NOMO-1 treated with dmso at 0.1 percent for 144 hours (cell line): Measurements from ENCODE around the gene PIH1D1.

ENCODE experiments used
- DNase-seq: peaks from one replicate; lab custom pipeline; 2025; ENCODE audit not compliant: unreplicated experiment; lab: John Stamatoyannopoulos, UW

The PIH1D1 gene

DNA sequence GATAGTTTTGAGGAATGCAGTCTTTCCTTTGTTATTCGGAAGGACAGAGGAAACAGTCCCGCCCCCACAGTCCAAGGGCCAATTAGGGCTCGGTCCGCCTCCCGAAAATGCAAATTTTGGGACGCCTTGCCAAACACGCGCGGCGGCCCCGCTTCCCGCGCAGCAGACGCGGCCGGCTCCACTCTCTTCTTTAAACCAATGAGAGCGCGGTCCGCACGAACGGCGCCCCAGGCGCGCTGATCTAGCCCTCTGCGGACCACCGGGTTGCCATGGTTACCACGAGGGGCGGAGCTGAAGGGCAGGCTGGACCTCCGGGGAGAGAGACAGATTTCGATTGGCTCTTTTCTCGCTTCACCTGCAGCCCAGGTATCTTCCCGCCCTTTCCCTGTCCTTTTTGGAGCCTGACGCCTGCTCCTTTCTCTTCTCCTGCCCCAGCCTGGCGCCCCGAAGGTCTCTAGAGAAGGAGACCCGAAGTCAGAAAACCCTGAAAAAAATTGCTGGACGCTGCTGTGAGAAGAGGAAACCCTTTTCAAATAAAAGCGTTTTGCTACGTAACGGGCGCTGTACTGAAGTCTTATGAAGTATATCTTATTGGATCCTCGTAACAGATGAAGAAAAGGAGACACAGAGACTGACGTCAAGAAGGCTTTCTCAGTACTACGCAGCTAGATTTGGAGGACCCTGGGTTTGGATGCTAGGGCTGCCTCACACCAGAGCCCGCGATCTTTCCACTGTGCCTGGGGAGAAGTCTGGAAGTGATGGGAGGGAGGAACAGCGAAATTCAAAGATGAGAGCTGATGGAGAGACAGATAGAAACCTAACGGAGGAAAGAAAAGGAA lies 30.4 kb downstream of the PIH1D1 start:
- peak; percentile 48 for DNase-seq

DNA sequence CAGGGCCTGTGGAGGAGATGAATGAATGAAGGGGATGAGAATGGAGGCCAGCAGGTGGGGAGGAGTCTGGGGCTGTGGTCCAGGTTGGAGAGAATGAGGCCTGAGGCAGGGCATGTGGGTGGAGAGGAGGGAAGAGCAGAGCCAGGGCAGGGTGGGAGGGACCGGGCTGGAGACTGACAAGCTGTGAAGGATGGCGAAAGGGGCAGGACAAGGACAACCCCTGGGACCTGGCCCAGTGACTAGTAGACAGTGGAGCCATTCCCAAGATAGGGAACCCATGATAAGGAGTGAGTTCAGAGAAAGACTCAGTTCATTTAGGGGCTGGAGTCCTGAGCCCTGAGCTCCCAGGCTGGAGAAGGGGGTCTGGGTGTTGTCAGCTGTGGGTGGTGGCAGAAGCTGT lies 31.4 kb downstream of the PIH1D1 start:
- DNase-seq, result no peak

DNA sequence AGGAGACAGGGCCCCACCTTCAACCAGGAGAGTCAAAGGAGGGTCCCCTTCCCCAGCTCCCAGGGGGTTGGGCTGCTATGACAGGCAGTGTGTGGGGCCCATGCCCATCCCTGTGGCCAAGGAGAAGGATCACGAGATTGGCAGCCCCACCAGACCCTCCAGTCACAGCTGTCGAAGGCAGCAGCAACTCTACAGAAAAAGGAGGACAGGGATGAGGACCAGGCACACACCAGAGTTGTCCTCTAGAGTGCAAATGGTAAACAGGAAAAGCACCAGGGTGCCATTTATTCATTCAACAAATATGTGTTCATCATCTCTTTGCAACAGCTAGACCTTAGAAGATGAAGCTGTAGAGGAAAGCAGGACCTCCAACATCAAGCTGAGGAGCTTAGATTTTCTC lies 32.4 kb downstream of the PIH1D1 start:
- DNase-seq, result no peak

DNA sequence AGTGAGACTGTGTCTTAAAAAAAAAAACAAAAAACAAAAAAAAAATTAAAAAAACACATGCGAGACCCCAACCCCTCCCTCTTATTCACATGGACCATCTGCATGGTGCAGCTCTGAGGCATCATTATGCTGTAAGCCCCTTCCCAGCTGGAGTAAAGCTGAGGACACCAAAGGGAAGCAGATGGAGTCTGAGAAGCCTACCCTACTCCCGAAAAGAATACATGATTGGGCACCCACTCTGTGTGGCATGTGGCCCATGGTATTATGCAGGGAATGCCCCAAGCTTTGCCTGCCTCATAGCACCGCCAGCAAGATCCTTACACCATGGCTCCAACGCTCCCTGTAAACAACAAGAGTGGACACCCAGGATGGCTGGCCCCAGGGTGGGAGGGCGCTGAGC lies 33.1 kb downstream of the PIH1D1 start:
- DNase-seq, result no peak

DNA sequence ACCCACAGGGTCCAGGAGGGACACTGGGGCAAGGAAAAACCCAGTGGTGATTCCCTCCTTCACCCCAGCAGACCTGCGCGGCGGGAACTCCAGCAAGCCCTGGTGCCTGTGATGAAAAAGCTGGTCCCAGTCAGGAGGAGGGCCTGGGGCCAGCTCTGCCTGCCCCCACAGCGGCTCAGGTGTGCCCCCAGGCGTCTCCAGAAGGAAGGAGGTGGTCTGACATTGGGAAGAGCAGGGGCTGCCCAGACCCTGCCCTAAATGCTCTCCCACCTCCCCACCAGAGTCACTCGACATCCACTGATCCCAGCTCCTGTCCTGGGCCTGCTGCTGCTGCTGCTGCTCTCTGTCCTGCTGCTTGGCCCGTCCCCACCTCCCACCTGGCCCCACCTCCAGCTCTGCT lies 34.5 kb downstream of the PIH1D1 start:
- no peak for DNase-seq

DNA sequence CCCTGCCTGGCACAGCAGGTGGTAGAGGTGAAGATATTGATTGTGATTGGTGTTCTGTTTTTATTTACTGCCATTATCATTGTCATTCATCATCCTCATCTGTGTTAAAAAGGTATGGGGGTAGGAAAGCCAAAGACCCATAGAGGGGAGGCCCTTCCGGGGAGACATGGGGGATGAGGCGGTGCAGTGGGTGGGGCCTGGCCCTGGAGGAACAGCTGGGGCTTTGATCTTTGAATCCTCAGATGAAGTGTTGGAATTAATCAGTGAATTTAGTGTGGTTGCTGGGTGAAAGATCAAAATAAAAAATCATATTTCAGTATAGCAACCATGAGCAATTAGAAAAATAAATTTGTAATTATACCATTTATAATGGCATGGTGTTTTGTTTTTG lies 35.8 kb downstream of the PIH1D1 start:
- no peak for DNase-seq

DNA sequence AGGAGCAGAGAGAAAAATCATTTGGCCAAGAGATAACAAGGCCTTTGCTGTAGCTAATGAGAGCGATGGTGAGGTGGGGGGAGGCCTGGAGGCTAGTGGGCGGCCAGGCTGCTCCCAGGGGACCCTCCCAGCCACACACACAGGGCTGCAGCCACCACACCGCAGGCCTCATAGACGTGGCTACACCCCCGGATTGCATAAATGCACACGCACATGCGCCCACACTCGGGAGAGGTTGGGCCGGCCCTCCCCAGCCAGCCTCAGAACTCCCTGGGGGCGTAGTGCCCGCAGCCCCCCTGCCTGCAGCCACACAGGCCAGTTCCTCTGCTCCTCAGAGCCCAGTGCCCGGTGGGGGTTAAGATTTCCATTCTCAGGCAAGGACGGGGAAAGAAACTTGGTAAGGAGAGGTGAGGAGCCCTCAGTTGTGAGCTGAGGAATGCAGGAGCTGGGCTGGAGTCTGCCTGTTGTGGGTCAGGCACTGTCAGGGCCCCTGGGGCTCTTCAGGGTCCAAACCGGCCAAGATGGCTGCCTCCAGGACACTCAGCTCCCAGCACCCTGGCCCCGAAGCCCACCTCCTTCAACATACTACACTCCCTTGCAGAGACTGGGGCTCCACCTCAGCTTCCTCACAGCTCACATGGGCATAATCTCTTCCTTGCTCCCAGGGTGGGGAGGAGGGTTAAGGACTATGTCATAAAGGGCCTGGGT lies 36.4 kb downstream of the PIH1D1 start:
- DNase-seq, result no peak

DNA sequence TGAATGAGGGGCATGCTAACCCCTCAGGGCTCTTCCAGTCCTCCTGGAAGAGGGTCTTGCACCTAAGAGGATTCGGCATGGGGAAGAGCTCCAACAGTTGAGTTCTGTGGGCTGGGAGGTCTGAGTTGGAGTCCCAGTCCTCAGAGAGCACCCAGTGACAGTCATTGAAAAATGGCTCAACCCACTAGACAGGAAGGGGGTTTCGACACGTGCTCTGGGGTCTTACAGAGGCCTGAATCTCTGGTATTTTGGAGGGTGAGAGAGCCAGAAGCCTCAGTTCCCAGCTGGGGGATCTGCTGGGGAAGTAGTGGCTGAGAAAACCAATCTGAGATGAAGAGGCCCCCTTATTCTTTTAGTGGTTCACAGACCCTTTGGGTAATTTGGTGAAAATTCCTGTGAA lies 37.4 kb downstream of the PIH1D1 start:
- no peak for DNase-seq

DNA sequence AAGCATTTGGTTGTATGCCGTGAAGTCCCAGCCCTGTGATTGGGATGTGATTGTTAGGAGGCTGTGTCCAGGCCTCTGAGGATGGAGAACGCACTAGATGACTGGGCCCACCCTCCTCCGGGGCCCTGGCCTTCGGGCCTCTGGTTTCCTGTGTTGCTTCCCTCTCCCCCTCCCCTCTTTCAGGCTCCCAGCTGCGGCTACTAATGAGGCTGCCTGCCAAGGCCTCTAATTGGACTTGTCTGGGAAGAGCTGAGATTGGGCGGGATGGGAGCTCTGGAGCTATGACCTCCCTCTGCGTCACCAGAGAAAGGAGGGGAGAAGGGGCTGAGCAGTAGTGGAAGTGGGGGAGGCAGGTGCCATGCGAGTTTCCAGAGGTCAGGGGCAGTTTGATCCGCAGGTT lies 38.3 kb downstream of the PIH1D1 start:
- no peak for DNase-seq

DNA sequence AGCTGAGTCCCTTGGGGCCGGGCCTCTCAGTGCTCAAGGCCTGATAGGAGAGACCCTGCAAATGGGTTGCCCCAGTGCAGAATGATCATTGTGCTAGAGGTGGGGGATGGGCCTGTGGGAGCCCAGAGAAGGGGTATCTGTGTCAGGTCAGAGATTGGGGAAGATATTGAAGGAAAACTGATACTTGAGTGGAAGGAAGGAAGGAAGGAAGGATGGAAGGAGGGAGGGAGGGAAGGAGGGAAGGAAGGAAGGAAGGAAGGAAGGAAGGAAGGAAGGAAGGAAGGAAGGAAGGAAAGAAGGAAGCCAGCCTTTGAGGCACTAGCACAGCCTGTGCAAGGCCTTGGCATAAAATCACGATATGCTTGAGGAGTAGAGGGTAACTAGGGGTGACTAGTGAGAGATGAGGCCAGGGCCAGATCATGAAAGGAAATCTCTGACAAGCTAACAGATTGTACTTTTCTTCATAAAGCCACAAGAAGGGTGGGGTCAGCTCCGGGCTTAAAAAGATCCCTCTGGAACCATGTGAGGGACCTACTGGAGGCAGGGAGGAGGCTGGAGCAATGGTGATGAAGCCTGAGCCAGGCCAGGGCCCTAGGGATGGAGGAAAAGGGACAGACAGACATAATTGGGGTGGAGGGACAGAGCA lies 39.8 kb downstream of the PIH1D1 start:
- DNase-seq, result no peak

DNA sequence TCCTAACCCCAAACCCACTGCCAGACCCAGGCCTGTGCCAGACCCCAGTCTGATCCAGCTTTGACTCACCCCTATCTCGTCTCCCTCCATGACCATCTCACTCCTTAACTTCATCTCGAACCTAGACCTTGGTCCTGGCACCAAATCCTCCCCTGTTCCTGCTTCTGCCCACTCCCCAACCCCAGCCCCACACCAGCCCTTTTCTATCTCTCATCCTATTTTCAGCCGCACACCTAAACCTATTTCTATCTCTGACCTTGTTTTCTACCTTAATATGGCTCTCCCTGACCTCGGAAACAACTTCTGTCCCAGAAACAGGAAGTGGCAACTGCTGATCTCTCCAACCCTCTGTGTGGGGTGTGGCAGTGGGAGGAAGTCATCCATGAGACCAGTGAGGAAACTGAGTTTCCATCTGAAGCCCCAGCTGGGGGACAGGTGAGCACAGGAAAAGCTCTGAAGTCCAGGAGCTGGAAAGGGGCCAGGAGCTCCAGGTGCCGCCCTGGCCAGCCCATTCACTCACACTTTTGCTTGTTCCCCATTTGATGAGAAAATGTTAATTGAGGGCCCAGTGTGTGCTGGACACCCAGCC lies 42.1 kb downstream of the PIH1D1 start:
- DNase-seq, result peak; percentile 67

DNA sequence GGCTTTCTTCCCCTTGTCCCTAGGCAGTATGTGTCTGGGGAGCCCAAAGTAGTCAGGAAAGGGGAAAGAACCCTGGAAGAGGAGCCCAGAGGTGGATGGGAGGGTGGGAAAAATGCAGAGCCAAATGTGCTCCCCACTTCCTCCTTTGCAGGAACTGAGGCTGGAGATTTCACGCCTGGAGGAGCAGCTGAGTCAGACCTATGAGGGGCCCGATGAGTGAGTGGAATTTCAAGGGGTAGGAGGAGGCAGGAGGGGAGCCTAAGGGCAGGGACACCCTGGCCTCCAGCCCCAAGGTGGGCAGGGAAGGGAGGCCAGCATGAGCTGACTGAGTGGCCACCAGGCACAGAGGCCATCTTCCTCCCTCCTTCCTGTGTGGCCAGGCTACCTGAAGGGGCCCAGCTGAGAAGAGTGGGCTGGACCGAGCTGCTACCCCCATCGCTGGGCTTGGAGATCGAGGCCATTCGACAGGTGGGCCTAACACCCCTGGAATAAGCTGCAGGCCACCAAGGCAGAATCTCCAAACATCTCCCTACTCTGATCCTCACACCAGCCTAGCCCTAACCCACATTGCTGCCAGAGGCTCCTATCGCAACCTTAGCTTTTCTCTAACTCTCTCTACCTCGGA lies 42.7 kb downstream of the PIH1D1 start:
- DNase-seq, result no peak

DNA sequence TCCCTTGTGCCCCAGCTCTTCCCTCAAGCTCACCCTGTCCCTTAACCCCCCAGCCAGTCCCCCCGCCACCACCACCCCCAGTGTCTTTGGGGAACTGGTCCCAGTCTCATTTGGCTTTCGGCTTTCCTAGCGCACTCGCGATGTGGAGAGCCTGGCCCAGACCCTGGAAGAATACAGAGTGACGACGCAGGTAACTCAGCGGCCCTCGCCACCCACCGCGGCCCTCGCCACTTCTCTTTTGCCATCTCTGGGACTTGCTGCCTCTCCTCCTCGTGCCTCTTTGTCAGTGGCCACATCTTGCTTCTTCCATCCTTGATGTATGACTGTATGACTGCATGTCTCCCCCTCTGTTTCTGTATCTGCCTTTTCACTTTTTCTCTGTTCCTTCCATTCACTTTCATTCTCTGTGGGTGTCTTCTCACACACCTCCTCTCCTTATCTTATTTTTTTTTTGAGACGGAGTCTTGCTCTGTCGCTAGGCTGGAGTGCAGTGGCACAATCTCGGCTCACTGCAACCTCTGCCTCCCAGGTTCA lies 44.1 kb downstream of the PIH1D1 start:
- DNase-seq, result no peak

DNA sequence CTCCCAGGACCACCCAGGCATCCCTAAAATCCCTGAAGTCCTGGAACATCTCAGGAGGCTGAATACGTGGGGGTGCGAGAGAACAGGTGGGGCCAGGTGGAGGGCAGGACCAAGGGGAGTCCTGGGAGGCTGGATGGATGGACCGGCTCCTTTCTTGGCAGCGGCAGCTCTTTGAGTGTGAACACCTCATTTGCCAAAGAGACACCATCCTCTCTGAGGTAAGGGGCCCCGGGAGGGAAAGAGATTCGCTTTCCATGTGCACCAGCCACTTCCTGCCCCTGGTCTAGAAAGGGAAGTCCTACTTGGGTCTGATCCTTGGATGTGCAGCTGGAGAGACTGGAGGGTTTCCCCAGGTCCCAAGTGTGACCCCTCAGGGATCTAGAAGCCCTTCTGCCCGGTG lies 44.5 kb downstream of the PIH1D1 start:
- no peak for DNase-seq

DNA sequence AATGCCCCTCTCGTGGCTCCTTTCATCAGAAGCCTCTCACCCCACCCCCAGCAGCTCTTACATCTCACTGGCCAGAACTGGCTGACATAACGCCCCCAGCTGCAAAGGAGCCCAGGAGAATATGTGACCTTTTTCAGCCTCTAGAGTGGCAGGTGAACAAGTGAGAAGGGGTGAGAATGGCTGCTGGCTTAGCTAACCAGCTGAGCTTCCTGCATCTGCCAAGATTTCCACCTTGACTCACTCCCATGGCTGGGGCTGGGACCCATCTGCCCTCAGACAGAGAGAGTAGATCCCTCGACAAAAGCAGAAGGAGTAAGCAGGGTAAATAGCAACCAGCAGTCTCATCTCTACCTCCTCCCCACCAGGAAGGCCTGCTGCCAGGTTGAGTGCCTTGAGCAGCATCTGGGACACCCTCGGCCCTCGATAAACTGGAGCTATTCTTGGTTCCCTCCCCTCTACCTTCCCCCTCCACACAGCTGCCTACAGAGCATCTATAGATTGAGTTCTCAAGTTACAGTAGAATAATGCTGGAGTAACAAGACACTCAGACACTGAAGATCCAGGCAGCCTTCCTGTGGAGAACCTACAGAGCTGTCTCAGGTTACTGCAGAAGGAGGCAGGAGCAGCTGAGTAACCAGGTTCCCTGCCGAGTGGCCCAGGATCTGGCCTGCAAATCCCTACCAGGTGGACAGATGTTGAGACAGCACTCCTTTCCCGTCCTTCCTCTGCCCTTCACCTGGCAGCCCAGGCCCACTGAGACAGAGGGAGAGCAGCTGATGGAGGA lies 48.0 kb downstream of the PIH1D1 start:
- DNase-seq, result no peak

DNA sequence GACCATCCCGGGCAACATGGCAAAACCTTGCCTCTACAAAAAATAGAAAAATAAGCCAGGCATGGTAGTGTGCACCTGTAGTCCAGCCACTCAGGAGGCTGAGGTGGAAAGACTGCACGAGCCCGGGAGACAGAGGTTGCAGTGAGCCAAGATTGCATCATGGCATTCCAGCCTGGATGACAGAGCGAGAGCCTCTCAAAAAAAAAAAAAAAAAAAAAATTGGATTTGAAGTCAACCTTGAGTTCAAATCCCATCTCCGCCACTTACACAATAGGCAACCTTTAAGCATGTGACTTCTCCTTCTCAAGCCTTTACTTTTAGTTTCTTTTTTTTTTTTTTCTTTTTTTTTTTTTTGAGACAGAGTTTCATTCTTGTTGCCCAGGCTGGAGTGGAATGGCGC lies 51.6 kb downstream of the PIH1D1 start:
- no peak for DNase-seq

DNA sequence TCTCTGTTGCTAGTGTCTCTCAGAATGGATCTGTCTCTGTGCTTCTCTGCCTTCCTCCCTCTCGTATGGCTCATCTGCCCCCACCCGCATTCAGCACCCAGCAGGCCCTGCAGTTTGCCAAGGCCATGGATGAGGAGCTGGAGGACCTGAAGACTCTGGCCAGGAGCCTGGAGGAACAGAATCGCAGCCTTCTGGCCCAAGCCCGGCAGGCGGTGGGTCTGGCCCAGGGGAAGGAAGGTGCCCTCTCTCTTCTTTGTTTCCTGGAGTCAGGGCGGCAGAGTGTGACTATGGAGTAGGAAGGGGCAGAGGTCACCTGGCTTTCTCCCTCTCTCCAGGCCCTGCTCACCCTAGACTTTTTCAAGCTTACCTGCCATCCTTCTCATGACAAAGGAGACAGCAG lies 52.7 kb downstream of the PIH1D1 start:
- DNase-seq, result no peak

DNA sequence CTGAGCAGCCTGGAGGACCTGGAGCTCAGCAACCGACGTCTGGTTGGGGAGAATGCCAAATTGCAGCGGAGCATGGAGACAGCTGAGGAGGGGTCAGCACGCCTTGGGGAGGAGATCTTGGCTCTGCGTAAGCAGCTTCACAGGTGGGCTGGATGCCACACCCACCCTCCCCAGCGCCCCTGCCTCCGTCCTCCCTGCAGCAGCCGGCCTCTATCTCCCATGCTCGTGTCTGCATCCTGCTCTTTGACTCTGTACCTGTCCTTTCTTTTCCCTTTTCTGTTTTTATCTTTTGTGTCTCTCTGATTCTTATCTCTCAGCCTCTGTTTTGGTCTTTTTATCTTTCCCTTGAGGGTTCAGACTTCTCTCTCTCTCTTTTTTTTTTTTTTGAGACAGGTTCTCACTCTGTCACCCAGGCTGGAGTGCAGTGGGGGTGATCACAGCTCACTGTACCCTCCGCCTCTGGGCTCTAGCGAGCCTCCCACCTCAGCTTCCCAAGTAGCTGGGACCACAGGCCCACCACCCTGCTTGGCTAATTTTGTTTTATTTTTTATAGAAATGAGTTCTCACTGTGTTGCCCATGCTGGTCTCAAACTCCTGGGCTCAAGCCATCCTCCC lies 53.5 kb downstream of the PIH1D1 start:
- no peak for DNase-seq

DNA sequence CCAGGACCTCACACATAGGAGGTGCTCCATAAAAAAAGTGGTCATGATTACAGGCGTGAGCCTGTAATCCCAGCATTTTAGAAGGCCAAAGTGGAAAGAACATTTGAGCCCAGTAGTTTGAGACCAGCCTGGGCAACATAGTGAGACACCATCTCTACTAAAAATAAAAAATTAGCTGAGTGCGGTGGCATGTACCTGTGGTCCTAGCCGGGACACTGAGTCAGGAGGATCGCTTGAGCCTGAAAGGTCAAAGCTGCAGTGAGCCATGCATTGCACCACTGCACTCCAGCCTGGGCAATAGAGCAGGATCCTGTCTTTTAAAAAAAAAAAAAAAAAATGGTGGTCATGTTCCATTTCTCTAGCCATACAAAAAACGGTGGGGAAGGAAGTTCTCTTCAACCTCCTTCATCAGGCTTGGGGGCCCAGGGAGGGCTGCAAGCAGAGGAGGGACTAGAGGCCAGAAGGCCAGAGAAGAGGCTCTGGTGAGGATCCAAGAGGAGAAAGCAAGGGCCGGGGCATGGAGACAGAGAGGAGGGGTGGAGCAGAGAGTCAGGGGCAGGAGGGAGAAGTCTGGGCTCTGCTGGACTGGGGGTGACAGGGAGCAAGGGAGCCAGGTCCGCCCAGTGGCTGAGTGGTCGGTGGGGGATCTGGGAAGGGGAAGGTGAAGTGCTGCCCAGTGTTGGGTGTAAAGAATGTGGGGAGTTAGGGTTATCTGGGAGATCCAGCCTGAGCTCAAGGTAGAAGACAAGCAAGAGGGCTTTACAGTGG lies 54.7 kb downstream of the PIH1D1 start:
- no peak for DNase-seq
